Body of pancreas (tissue), 4 donors: ENCODE results near the gene CCR4. TPM values are rescaled to one million over a fixed set of nuclear protein-coding genes. Genes with fewer than 3 reads are reported as not detected.

Experiments used
- ATAC-seq: fragments of 150-250 bp; one replicate; pipeline ENCODE4 v1.9.1; 2016
- DNase-seq, 4 donors: peaks; one replicate each; pipeline ENCODE4 v3.0.0-alpha.2; 2019
- H3K27ac ChIP-seq, 4 donors: fragments of 200-600 bp; sonication (generic); 1 replicate in 3 of 4; 2 replicates in 1 of 4; pipeline versions ENCODE4 v1.5.1 to v1.6.1; 2016 to 2019; ENCODE audit warnings: mild to moderate bottlenecking in 1 of 4, mixed read lengths in 1 of 4, moderate library complexity in 1 of 4
- H3K27me3 ChIP-seq, 2 donors: fragments of 200-600 bp; sonication (generic); one replicate each; pipeline ENCODE4 v1.6.0; 2016; ENCODE audit warnings: mild to moderate bottlenecking in 1 of 2
- H3K36me3 ChIP-seq, 2 donors: fragments of 200-600 bp; sonication (generic); replicated peaks in 1 of 2; 2 replicates each; pipeline ENCODE4 v1.5.1; 2016; ENCODE audit warnings: low read depth in 2 of 2; ENCODE audit not compliant: insufficient read depth in 1 of 2
- H3K4me1 ChIP-seq: fragments of 200-600 bp; sonication (generic); one replicate; pipeline ENCODE4 v1.6.0; 2016
- H3K4me3 ChIP-seq, 2 donors: fragments of 200-600 bp; sonication (generic); 1 replicate in 1 of 2; 2 replicates in 1 of 2; pipeline ENCODE4 v1.5.1; 2016 to 2019
- H3K9me3 ChIP-seq, 3 donors: fragments of 200-600 bp; sonication (generic); 1 replicate in 2 of 3; 2 replicates in 1 of 3; pipeline ENCODE4 v1.5.1; 2016
- POLR2A ChIP-seq, 3 donors: fragments of 450-650 bp; IDR thresholded peaks; one replicate each; pipeline ENCODE4 v1.6.1; 2016; ENCODE audit warnings: antibody characterized with exemption in 3 of 3, mild to moderate bottlenecking in 2 of 3
- WGBS, 2 donors: methylation state at CpG; one replicate each; pipeline ENCODE4 v1.1.5; 2017; 5-methylcytosine and 5-hydroxymethylcytosine counted together
- intact Hi-C: fragments of 100-400 bp; cut with DNase I; formaldehyde crosslinking; loops from one replicate; pipeline ENCODE4 v1.15.1; 2023
- total RNA-seq, 2 donors: library from RNA; depleted of rRNA; stranded (reverse); fragments of >200 nt; gene quantifications; one replicate each; pipeline ENCODE4 v1.1.0, GENCODE V29; 2016
- TF ChIP-seq, protein P1 (sequence below), 7 experiments: fragments of 450-650 bp in 4 of 7; fragments of 200-600 bp in 3 of 7; sonication (generic) in 3 of 7; IDR thresholded peaks; one replicate each; pipeline ENCODE4 v1.5.1; 2016 to 2019; ENCODE audit warnings: antibody characterized with exemption in 7 of 7

Gene CCR4
- total RNA-seq, 2 donors from 2014 or later, result not detected

- ATAC-seq, result no peak
- intact Hi-C loops, result no loop called here
- WGBS, 2 donors, result 82 to 88% methylated on average over 10 of the region's 10 CpGs
Observed at GRCh38 chr3:32998631-32999451, 47.4 kb downstream of the CCR4 start.

DNA sequence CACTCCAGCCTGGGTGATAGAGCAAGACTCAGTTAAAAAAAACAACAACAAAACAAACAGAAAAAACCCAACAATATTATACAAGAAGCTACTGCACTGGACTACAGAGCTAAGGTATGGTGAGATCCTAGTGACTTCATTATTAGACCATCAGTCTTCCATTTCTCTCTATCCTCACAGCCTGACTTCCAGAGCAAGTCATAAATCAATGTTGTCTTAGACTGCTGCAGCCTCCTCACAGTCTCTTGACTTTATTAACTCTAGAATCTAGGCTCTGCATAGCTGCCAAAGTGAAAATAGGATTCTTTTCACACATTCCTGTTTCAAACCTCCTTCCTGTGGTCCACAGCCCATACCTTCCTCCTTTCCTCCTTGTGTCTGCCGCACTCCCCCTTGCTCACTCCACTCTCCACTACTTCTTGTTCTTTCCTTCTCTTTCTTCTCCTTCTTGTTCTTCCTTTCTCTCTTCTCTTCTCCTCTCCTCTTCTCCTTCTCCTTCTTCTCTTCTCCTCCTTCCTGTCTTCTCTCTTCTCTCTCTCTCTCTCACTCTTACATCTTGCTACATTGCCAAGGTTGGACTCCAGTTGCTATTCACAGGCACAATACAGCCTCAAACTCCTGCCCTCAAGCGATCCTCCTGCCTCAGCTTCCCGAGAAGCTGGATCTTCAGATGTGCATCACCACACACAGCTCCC, 49.4 kb downstream of the CCR4 start:
- intact Hi-C loops, result no loop called here
- TF ChIP-seq POLR2A (IDR thresholded peaks at IDR 0.05), result no peak
- TF ChIP-seq, protein P1, sequence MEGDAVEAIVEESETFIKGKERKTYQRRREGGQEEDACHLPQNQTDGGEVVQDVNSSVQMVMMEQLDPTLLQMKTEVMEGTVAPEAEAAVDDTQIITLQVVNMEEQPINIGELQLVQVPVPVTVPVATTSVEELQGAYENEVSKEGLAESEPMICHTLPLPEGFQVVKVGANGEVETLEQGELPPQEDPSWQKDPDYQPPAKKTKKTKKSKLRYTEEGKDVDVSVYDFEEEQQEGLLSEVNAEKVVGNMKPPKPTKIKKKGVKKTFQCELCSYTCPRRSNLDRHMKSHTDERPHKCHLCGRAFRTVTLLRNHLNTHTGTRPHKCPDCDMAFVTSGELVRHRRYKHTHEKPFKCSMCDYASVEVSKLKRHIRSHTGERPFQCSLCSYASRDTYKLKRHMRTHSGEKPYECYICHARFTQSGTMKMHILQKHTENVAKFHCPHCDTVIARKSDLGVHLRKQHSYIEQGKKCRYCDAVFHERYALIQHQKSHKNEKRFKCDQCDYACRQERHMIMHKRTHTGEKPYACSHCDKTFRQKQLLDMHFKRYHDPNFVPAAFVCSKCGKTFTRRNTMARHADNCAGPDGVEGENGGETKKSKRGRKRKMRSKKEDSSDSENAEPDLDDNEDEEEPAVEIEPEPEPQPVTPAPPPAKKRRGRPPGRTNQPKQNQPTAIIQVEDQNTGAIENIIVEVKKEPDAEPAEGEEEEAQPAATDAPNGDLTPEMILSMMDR (IDR thresholded peaks at IDR 0.05), result no peak
- DNase-seq (no peak), ATAC-seq (no peak)
- 89 to 98% methylated on average over 3 of the region's 3 CpGs for WGBS, 2 donors
- Histone ChIP-seq H3K4me3 (no peak overlapping the region), H3K36me3 (peaks cover 0 to 2% of the 10 kb centered on the region in 2 donors), H3K27me3 (no peaks in the 10 kb centered on the region), H3K9me3 (no peaks in the 10 kb centered on the region), H3K27ac (no peak overlapping the region), H3K4me1 (no peaks in the 10 kb centered on the region)

More at GRCh38 chr3:32998631-32999451, 47.4 kb downstream of the CCR4 start:
- no peak overlapping the region for H3K4me3 ChIP-seq
- no peak overlapping the region for H3K27ac ChIP-seq
- no peak for DNase-seq
- H3K4me1 ChIP-seq, result no peaks in the 10 kb centered on the region
- H3K27me3 ChIP-seq, result no peaks in the 10 kb centered on the region
- H3K36me3 ChIP-seq, result peaks cover 0 to 2% of the 10 kb centered on the region in 2 donors
- H3K9me3 ChIP-seq, result no peaks in the 10 kb centered on the region
- TF ChIP-seq, protein P1 (IDR thresholded peaks at IDR 0.05), result no peak
- TF ChIP-seq POLR2A (IDR thresholded peaks at IDR 0.05), result no peak

DNA sequence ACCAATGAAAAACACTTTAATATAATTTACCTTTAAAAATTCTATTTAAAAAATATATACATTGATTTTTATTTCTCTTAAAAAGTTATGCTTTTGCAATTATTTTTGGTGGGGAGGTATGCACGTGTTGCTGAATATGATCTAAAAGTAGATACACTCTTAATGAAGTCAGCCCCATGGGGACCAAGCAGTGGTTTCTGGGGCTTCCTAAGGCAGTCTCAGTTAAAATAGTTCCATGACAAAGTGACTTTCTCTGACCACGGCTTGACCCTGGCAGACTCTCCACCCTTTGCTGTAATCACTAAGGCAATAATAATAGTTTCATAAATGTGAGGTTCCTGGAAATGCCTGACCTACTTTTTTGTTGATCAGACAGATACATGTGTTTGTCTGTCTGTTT, 50.4 kb downstream of the CCR4 start:
- no peak overlapping the region for H3K27ac ChIP-seq
- H3K27me3 ChIP-seq, result no peaks in the 10 kb centered on the region
- H3K36me3 ChIP-seq, result peaks cover 0 to 2% of the 10 kb centered on the region in 2 donors
- H3K4me3 ChIP-seq, result no peak overlapping the region
- intact Hi-C loops, result no loop called here
- TF ChIP-seq, protein P1 (IDR thresholded peaks at IDR 0.05), result no peak
- TF ChIP-seq POLR2A (IDR thresholded peaks at IDR 0.05), result no peak
- no peaks in the 10 kb centered on the region for H3K9me3 ChIP-seq
- 61 to 72% methylated on average over 2 of the region's 2 CpGs for WGBS, 2 donors
- ATAC-seq (no peak), DNase-seq (peak in 1 of 4 donors; percentile 10)
- H3K4me1 ChIP-seq, result no peaks in the 10 kb centered on the region

DNA sequence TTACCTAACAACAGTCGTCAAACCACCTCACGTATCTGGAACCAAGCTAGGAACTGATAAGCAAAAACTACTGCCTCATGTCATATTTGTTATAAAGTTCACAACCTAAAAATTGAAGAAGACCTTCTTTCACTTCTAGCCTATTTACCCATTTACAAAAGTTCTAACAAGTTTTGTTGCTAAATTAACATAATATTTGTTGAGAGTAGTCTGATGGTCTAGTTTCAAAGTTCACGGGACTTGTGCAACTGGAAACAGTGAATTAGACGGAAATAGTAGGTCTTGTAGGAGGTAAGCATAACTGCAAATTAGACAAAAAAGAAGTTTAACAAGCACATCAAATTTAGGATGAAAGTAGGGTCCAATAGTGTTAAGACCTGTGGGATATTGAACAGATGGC, 51.9 kb downstream of the CCR4 start:
- no peak for TF ChIP-seq POLR2A (IDR thresholded peaks at IDR 0.05)
- TF ChIP-seq, protein P1 (IDR thresholded peaks at IDR 0.05), result no peak
- ATAC-seq (no peak), DNase-seq (no peak)
- intact Hi-C loops, result no loop called here
- Histone ChIP-seq H3K27ac (no peak overlapping the region), H3K36me3 (peaks cover 0 to 2% of the 10 kb centered on the region in 2 donors), H3K27me3 (no peaks in the 10 kb centered on the region), H3K4me3 (no peak overlapping the region), H3K4me1 (no peaks in the 10 kb centered on the region), H3K9me3 (no peaks in the 10 kb centered on the region)
- WGBS, 2 donors, result 83 to 90% methylated on average over 4 of the region's 4 CpGs
